CD14-positive monocyte (primary cell): ENCODE measurements around the gene CACNB4. TPM values are rescaled to one million over a fixed set of nuclear protein-coding genes. Genes with fewer than 3 reads are reported as not detected.

Experiments used
- DNase-seq, 3 donors: peaks; one replicate each; pipeline ENCODE4 v3.0.0-alpha.2; 2011 to 2022
- H2AFZ ChIP-seq: 2 replicates; pipeline ENCODE4 v1.6.0; 2012; ENCODE audit warnings: mild to moderate bottlenecking, low read depth, low read length, inconsistent platforms; ENCODE audit not compliant: insufficient read depth, poor library complexity, severe bottlenecking
- H3K27ac ChIP-seq, 2 donors: 1 replicate in 1 of 2; 2 replicates in 1 of 2; pipeline ENCODE4 v1.5.1; 2012 to 2013; ENCODE audit warnings: low read length in 2 of 2, control low read depth in 1 of 2, inconsistent platforms in 1 of 2, low read depth in 1 of 2, mild to moderate bottlenecking in 1 of 2
- H3K27me3 ChIP-seq, 2 donors: one replicate each; pipeline versions ENCODE4 v1.6.0 to v1.6.1; 2011 to 2013; ENCODE audit warnings: low read length in 2 of 2; ENCODE audit not compliant: control insufficient read depth in 2 of 2, insufficient read depth in 2 of 2
- H3K36me3 ChIP-seq, 2 donors: replicated peaks in 1 of 2; 1 replicate in 1 of 2; 2 replicates in 1 of 2; pipeline versions ENCODE4 v1.5.1 to v1.6.1; 2012 to 2013; ENCODE audit warnings: low read length in 2 of 2, control low read depth in 1 of 2, inconsistent platforms in 1 of 2, mild to moderate bottlenecking in 1 of 2; ENCODE audit not compliant: insufficient read depth in 2 of 2, control insufficient read depth in 1 of 2
- H3K4me1 ChIP-seq, 2 donors: 1 replicate in 1 of 2; 2 replicates in 1 of 2; pipeline versions ENCODE4 v1.5.1 to v1.6.1; 2012 to 2013; ENCODE audit warnings: low read length in 2 of 2, control low read depth in 1 of 2, inconsistent platforms in 1 of 2, mild to moderate bottlenecking in 1 of 2, moderate library complexity in 1 of 2; ENCODE audit not compliant: insufficient read depth in 2 of 2, control insufficient read depth in 1 of 2
- H3K4me2 ChIP-seq: replicated peaks from 2 replicates; pipeline ENCODE3; 2012; ENCODE audit warnings: low read length, moderate library complexity, mild to moderate bottlenecking; ENCODE audit not compliant: poor library complexity, severe bottlenecking; ENCODE audit errors: extremely low read depth
- H3K4me3 ChIP-seq, 3 experiments: fragments of 200-600 bp in 1 of 3; sonication (generic) in 1 of 3; replicated peaks in 1 of 3; 1 replicate in 2 of 3; 2 replicates in 1 of 3; pipeline ENCODE4 v1.5.1; 2011 to 2013; ENCODE audit warnings: low read length in 3 of 3, mild to moderate bottlenecking in 3 of 3, control low read depth in 2 of 3, low read depth in 2 of 3, inconsistent platforms in 1 of 3, moderate library complexity in 1 of 3
- H3K79me2 ChIP-seq: 2 replicates; pipeline ENCODE4 v1.6.0; 2012; ENCODE audit warnings: mild to moderate bottlenecking, control low read depth, inconsistent platforms, low read length, moderate library complexity; ENCODE audit not compliant: insufficient read depth
- H3K9ac ChIP-seq: 2 replicates; pipeline ENCODE4 v1.6.0; 2017; ENCODE audit warnings: low read length, mild to moderate bottlenecking; ENCODE audit not compliant: insufficient read depth, poor library complexity, severe bottlenecking
- H3K9me3 ChIP-seq, 2 donors: replicated peaks in 1 of 2; 1 replicate in 1 of 2; 2 replicates in 1 of 2; pipeline versions ENCODE4 v1.5.1 to v1.6.1; 2012 to 2013; ENCODE audit warnings: low read length in 2 of 2, control low read depth in 1 of 2; ENCODE audit not compliant: control insufficient read depth in 1 of 2, insufficient read depth in 1 of 2
- H4K20me1 ChIP-seq: 2 replicates; pipeline ENCODE4 v1.6.0; 2012; ENCODE audit warnings: mild to moderate bottlenecking, low read length, control low read depth, moderate library complexity; ENCODE audit not compliant: insufficient read depth
- H3K27ac Mint-ChIP-seq, 7 donors: one replicate each; pipeline ENCODE4 v1.8.0; 2020; ENCODE audit warnings: mild to moderate bottlenecking in 7 of 7, mixed read lengths in 7 of 7, moderate library complexity in 6 of 7, inconsistent platforms in 2 of 7
- H3K27me3 Mint-ChIP-seq, 3 donors: one replicate each; pipeline ENCODE4 v1.8.0; 2021 to 2022; ENCODE audit warnings: low read depth in 3 of 3, mild to moderate bottlenecking in 3 of 3, mixed read lengths in 3 of 3, moderate library complexity in 3 of 3, inconsistent platforms in 1 of 3
- H3K36me3 Mint-ChIP-seq, 2 donors: one replicate each; pipeline ENCODE4 v1.8.0; 2020; ENCODE audit warnings: mixed read lengths in 2 of 2, inconsistent platforms in 1 of 2, mild to moderate bottlenecking in 1 of 2
- H3K4me1 Mint-ChIP-seq: one replicate; pipeline ENCODE4 v1.8.0; 2020; ENCODE audit warnings: mild to moderate bottlenecking, mixed read lengths
- H3K4me3 Mint-ChIP-seq, 2 donors: one replicate each; pipeline ENCODE4 v1.8.0; 2020; ENCODE audit warnings: mild to moderate bottlenecking in 2 of 2, mixed read lengths in 2 of 2, moderate library complexity in 1 of 2
- H3K9me3 Mint-ChIP-seq, 7 donors: one replicate each; pipeline ENCODE4 v1.8.0; 2020 to 2022; ENCODE audit warnings: mixed read lengths in 7 of 7, mild to moderate bottlenecking in 6 of 7, moderate library complexity in 6 of 7, inconsistent platforms in 2 of 7
- CTCF ChIP-seq: fragments of 200-600 bp; IDR thresholded peaks from one replicate; pipeline ENCODE4 v1.8.0; 2022; ENCODE audit warnings: antibody characterized with exemption, mild to moderate bottlenecking
- WGBS: methylation state at CpG from one replicate; pipeline ENCODE4 v1.1.5; 2013; ENCODE audit warnings: missing lambda C conversion rate; ENCODE audit not compliant: insufficient coverage; 5-methylcytosine and 5-hydroxymethylcytosine counted together
- intact Hi-C, 2 donors: fragments of 100-400 bp; cut with micrococcal nuclease; formaldehyde crosslinking; loops; one replicate each; pipeline versions ENCODE4 v1.15.0 to v1.15.1; 2023
- polyA plus RNA-seq, 3 donors: library from polyadenylated mRNA; depleted of rRNA in 1 of 3; unstranded in 2 of 3; stranded (reverse) in 1 of 3; fragments of 300-500 nt in 2 of 3; fragments of >200 nt in 1 of 3; fragmentation: Illumina TruSeq in 2 of 3; gene quantifications; 1 replicate in 2 of 3; 2 replicates in 1 of 3; pipeline ENCODE4 v1.2.3, GENCODE V29; 2012 to 2021

CACNB4 gene
- polyA plus RNA-seq, 3 donors: 0.44 to 1.9 (median 1.1) TPM

- Histone ChIP-seq H3K27me3 (no peaks in the 10 kb centered on the region), H3K4me1 (no peaks in the 10 kb centered on the region), H3K79me2 (no peaks in the 10 kb centered on the region), H4K20me1 (no peaks in the 10 kb centered on the region), H3K27ac (no peak overlapping the region), H2AFZ (no peak overlapping the region), H3K36me3 (no peaks in the 10 kb centered on the region), H3K4me2 (no peak overlapping the region), H3K9ac (no peak overlapping the region), H3K4me3 (no peak overlapping the region), H3K9me3 (no peaks in the 10 kb centered on the region)
- intact Hi-C loops: no loop called here
- Mint-ChIP-seq H3K9me3 (no peaks in the 10 kb centered on the region), H3K27me3 (peaks cover 0 to 1% (median 0%) of the 10 kb centered on the region in 3 donors), H3K27ac (no peak overlapping the region), H3K4me1 (no peaks in the 10 kb centered on the region), H3K4me3 (no peak overlapping the region), H3K36me3 (no peaks in the 10 kb centered on the region)
- 100% methylated on average over 4 of the region's 5 CpGs for WGBS
- TF ChIP-seq CTCF: no peak
- no peak for DNase-seq
Measured at GRCh38 chr2:152015552-152015951, 83.3 kb downstream of the CACNB4 start.

- Histone ChIP-seq H4K20me1 (no peaks in the 10 kb centered on the region), H3K9ac (no peak overlapping the region), H3K4me2 (no peak overlapping the region), H3K79me2 (no peaks in the 10 kb centered on the region), H3K9me3 (no peaks in the 10 kb centered on the region), H3K27ac (no peak overlapping the region), H3K4me1 (no peaks in the 10 kb centered on the region), H3K27me3 (no peaks in the 10 kb centered on the region), H3K4me3 (no peak overlapping the region), H2AFZ (no peak overlapping the region), H3K36me3 (no peaks in the 10 kb centered on the region)
- peaks cover 0 to 1% (median 0%) of the 10 kb centered on the region in 3 donors for H3K27me3 Mint-ChIP-seq
- intact Hi-C loops: no loop called here
- no peak for DNase-seq
- no CpG with 5 or more reads among the region's 1 CpG for WGBS
- H3K4me1 Mint-ChIP-seq: no peaks in the 10 kb centered on the region
- H3K27ac Mint-ChIP-seq: no peak overlapping the region
- no peaks in the 10 kb centered on the region for H3K36me3 Mint-ChIP-seq
- no peak for TF ChIP-seq CTCF
- peaks cover 0 to 2% (median 0%) of the 10 kb centered on the region in 7 donors for H3K9me3 Mint-ChIP-seq
- no peak overlapping the region for H3K4me3 Mint-ChIP-seq
Measured at GRCh38 chr2:152012697-152013096, 86.1 kb downstream of the CACNB4 start.
